Neutrophil (primary cell): Measurements from ENCODE around the gene STAT6.

ENCODE experiments used
- H3K27ac ChIP-seq: fragments of 200-600 bp; sonication (generic); 2 replicates; pipeline ENCODE4 v1.5.1; 2016; ENCODE audit warnings: mild to moderate bottlenecking, moderate library complexity
- H3K27me3 ChIP-seq: fragments of 200-600 bp; sonication (generic); 2 replicates; pipeline ENCODE4 v1.6.0; 2016; ENCODE audit warnings: mild to moderate bottlenecking
- H3K36me3 ChIP-seq: fragments of 200-600 bp; sonication (generic); 2 replicates; pipeline ENCODE4 v1.5.1; 2017
- H3K4me1 ChIP-seq, 2 experiments: fragments of 200-600 bp in 1 of 2; sonication (generic) in 1 of 2; 1 replicate in 1 of 2; 2 replicates in 1 of 2; pipeline versions ENCODE4 v1.5.1 to v1.6.1; 2013 to 2016; ENCODE audit warnings: low read depth in 1 of 2, low read length in 1 of 2, mild to moderate bottlenecking in 1 of 2, moderate library complexity in 1 of 2; ENCODE audit not compliant: control insufficient read depth in 1 of 2, insufficient read depth in 1 of 2
- H3K4me3 ChIP-seq, 2 experiments: fragments of 200-600 bp in 1 of 2; sonication (generic) in 1 of 2; 1 replicate in 1 of 2; 2 replicates in 1 of 2; pipeline ENCODE4 v1.5.1; 2013 to 2016; ENCODE audit warnings: low read depth in 1 of 2, low read length in 1 of 2, mild to moderate bottlenecking in 1 of 2, moderate library complexity in 1 of 2
- H3K9me3 ChIP-seq: fragments of 200-600 bp; sonication (generic); 2 replicates; pipeline ENCODE4 v1.5.1; 2016
- TF ChIP-seq, protein P1 (sequence below): fragments of 200-600 bp; sonication (generic); IDR thresholded peaks from 2 replicates; pipeline ENCODE4 v1.5.1; 2016; ENCODE audit warnings: antibody characterized with exemption

Gene STAT6

DNA sequence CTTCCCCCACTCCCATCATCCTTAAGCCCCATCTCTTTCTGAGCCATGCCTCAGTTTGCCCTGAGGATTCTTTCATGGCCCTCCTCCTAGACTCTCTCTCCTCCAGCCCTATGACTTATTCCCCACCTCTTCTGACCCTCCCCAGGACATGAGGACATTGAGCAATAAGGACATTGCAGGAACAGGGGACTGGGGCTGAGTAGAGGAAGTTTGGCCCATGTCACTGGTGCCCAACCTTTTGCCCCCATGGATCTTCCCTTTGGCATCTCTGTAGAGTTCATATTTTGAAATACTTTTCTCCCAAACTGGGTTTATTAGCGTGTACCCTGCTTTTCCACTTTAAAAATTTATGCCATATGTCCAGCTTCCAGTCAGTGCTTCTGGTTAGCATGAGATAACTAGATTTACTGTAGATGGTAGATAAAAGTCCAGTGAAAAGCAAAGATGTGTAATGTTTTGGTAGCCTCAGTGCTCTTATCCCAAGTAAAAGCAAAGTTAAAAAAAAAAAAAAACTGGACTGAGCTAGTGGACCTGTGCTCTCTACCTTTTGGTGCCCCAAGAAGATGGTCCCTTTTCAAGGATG, 42.3 kb upstream of the STAT6 start:
- Histone ChIP-seq H3K36me3 (no peaks in the 10 kb centered on the region), H3K4me1 (peaks cover 11 to 15% of the 10 kb centered on the region in 2 experiments), H3K9me3 (no peaks in the 10 kb centered on the region), H3K27ac (no peak overlapping the region), H3K4me3 (no peak overlapping the region), H3K27me3 (peaks cover 11% of the 10 kb centered on the region)
- TF ChIP-seq, protein P1, sequence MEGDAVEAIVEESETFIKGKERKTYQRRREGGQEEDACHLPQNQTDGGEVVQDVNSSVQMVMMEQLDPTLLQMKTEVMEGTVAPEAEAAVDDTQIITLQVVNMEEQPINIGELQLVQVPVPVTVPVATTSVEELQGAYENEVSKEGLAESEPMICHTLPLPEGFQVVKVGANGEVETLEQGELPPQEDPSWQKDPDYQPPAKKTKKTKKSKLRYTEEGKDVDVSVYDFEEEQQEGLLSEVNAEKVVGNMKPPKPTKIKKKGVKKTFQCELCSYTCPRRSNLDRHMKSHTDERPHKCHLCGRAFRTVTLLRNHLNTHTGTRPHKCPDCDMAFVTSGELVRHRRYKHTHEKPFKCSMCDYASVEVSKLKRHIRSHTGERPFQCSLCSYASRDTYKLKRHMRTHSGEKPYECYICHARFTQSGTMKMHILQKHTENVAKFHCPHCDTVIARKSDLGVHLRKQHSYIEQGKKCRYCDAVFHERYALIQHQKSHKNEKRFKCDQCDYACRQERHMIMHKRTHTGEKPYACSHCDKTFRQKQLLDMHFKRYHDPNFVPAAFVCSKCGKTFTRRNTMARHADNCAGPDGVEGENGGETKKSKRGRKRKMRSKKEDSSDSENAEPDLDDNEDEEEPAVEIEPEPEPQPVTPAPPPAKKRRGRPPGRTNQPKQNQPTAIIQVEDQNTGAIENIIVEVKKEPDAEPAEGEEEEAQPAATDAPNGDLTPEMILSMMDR, result no peak

DNA sequence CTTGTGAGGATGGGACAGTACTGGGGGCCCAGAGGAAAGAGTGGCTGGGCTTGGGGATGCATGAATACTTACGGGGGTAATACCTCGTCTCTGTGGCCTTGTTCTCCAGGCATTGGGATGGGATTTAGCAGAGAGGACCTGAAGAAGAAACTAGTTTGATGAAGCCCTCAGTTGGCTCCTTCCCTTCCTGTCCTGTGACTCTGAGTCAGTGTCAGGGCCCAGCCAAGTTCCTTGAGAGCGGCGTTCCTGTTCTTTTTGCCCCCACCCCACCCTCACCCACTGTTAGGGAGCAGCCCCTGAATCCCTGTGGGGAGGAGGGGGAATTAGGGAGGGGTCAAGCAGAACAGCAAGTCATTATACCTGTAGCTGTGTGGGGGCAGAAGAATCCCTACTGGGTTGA, 41.5 kb upstream of the STAT6 start:
- peaks cover 11% of the 10 kb centered on the region for H3K27me3 ChIP-seq
- peaks cover 11 to 16% of the 10 kb centered on the region in 2 experiments for H3K4me1 ChIP-seq
- no peak overlapping the region for H3K27ac ChIP-seq
- H3K9me3 ChIP-seq, result no peaks in the 10 kb centered on the region
- H3K4me3 ChIP-seq, result no peak overlapping the region
- TF ChIP-seq, protein P1, result no peak
- no peaks in the 10 kb centered on the region for H3K36me3 ChIP-seq

DNA sequence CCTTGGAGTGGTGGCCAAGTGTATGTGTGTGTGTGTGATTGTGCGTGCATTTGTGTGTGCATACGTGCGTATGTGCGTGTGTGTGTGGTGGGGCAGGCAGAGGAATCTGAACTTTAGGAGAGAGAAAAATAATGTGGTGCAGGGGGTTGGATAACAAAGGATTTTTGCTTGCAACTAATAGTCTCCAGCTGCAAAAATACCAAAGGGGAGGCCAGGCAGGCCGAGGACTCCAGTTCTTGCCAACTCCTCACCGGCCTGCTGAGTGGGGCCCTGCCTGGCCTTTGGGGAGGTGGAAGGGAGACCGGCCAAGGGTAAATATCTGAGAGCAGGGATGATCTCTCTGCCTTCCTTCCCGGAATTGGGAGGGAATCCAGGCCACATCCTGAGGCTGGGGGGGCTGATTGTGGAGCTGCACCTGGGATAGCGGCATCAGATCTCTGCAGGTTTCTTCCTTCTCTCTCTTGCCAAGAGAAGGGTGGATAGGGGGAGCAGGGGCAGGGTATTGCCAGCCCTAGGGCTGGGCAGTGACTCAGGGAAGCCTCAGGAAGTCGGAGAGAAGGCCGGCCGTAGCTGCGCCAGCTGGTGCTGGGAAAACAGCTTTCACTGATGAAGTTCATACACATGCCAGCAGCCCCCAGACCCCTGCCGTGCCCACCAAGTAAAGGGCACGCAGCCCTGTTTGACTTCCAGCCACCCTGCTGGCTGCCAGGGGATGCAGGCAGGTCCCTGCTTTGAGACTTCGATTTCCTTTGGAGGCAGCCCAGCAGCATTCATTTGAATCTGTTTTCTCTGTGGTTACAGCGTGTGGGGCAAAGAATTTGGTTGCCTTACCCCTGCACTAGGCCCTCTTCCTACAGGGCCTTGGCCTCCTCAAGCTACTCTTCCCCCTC, 40.8 kb upstream of the STAT6 start:
- Histone ChIP-seq H3K36me3 (no peaks in the 10 kb centered on the region), H3K4me1 (peaks cover 11 to 16% of the 10 kb centered on the region in 2 experiments), H3K4me3 (no peak overlapping the region), H3K27me3 (peaks cover 8% of the 10 kb centered on the region), H3K27ac (no peak overlapping the region), H3K9me3 (no peaks in the 10 kb centered on the region)
- TF ChIP-seq, protein P1, result no peak

DNA sequence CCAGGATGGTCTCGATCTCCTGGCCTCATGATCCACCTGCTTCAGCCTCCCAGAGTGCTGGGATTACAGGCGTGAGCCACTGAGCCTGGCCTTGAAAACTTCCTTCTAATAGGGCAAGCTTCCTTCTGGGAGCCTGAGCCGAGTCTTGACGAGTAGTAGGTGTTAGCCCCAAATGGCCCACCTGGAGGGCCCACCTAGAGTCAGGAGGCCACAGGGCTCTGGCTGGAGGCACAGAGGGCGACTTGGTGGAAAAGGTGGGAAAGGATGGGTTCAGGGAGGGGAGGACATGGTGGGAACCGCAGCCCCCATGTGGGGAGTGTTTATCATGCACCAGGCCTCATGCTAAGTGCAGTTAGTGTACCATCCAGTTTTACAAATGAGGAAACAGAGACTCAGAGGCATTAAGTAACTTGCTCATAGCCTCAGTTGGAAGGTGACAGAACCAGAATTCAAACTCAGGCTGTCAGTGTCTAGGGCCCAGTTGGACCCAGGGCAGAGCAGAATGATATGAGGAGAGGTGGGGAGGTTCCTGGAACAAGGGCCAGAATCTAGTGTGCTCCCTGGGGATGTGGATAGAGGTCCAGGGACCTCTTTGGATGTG, 39.3 kb upstream of the STAT6 start:
- H3K27me3 ChIP-seq, result no peaks in the 10 kb centered on the region
- TF ChIP-seq, protein P1, result no peak
- no peaks in the 10 kb centered on the region for H3K36me3 ChIP-seq
- H3K27ac ChIP-seq, result no peak overlapping the region
- H3K4me1 ChIP-seq, result peaks cover 11 to 16% of the 10 kb centered on the region in 2 experiments
- no peaks in the 10 kb centered on the region for H3K9me3 ChIP-seq
- H3K4me3 ChIP-seq, result no peak overlapping the region

DNA sequence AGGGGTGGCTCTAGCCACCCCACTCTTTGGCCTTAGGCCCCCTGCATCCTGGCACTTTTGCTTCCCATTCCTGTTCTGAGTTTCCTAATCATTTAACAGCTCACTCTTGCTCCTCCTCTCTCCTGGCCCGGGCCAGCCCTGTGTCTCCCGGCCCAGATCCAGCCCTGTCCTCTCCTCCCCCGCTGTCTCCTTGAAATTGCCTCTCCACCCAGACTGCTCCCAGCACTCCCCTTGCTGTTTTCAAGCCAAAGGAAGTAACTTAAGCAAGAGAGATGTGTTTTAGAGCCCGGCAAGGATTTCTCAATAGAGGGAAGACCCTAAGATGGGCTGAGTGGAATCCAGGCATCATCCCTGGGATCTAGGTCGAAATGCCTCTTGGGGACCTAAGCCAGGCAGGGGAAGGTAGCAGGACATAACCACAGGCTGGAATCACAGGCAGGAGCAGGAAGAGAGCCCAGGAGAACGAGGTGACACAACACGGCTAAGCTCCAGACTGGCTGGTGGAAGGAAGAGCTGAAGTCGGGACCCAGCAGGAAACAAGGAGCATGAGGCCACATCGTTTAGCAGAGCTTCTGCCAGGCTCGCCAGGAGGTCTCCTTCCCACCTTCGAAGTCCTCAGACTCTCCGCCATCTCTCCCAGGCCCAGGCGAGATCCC, 38.2 kb upstream of the STAT6 start:
- TF ChIP-seq, protein P1, result no peak
- no peaks in the 10 kb centered on the region for H3K27me3 ChIP-seq
- no peak overlapping the region for H3K27ac ChIP-seq
- H3K4me1 ChIP-seq, result peaks cover 11 to 16% of the 10 kb centered on the region in 2 experiments
- no peaks in the 10 kb centered on the region for H3K9me3 ChIP-seq
- H3K4me3 ChIP-seq, result no peak overlapping the region
- H3K36me3 ChIP-seq, result no peaks in the 10 kb centered on the region
